Fibroblast of lung (primary cell): ENCODE data around the gene SGCD. TPM values are rescaled to one million over a fixed set of nuclear protein-coding genes. Genes with fewer than 3 reads are reported as not detected.

Experiments
- DNase-seq, 2 donors: peaks; one replicate each; pipeline versions ENCODE4 v3.0.0 to v3.0.0-alpha.2; 2010; ENCODE audit warnings: low read depth in 2 of 2
- H2AFZ ChIP-seq: 2 replicates; pipeline ENCODE4 v1.5.1; 2012; ENCODE audit warnings: low read length, control low read depth, inconsistent platforms
- H3K27ac ChIP-seq: 2 replicates; pipeline ENCODE4 v1.5.1; 2011; ENCODE audit warnings: low read length, control low read depth; ENCODE audit not compliant: insufficient read depth
- H3K27me3 ChIP-seq: 2 replicates; pipeline ENCODE4 v1.5.1; 2011; ENCODE audit warnings: mild to moderate bottlenecking, low read length; ENCODE audit not compliant: control insufficient read depth, insufficient read depth
- H3K36me3 ChIP-seq: 2 replicates; pipeline ENCODE4 v1.5.1; 2011; ENCODE audit warnings: low read length; ENCODE audit not compliant: control insufficient read depth, insufficient read depth
- H3K4me1 ChIP-seq: 2 replicates; pipeline ENCODE4 v1.5.1; 2011; ENCODE audit warnings: low read length; ENCODE audit not compliant: control insufficient read depth, insufficient read depth; ENCODE audit errors: extremely low read depth
- H3K4me2 ChIP-seq: 2 replicates; pipeline ENCODE4 v1.5.1; 2011; ENCODE audit warnings: low read length, control low read depth; ENCODE audit not compliant: insufficient read depth; ENCODE audit errors: extremely low read depth
- H3K4me3 ChIP-seq, 4 experiments: fragments of 200-600 bp in 1 of 4; sonication (generic) in 1 of 4; replicated peaks in 1 of 4; 2 replicates each; pipeline ENCODE4 v1.5.1; 2011 to 2016; ENCODE audit warnings: low read length in 4 of 4, low read depth in 3 of 4, mild to moderate bottlenecking in 3 of 4, control low read depth in 2 of 4, inconsistent platforms in 1 of 4, mixed read lengths in 1 of 4; ENCODE audit not compliant: insufficient read depth in 1 of 4; ENCODE audit errors: control extremely low read depth in 1 of 4
- H3K79me2 ChIP-seq: 2 replicates; pipeline ENCODE4 v1.5.1; 2012; ENCODE audit warnings: mild to moderate bottlenecking, low read length, inconsistent platforms; ENCODE audit not compliant: control insufficient read depth, insufficient read depth
- H3K9ac ChIP-seq: 2 replicates; pipeline ENCODE4 v1.5.1; 2011; ENCODE audit warnings: mild to moderate bottlenecking, low read length, control low read depth; ENCODE audit not compliant: insufficient read depth
- H3K9me3 ChIP-seq: 2 replicates; pipeline ENCODE4 v1.5.1; 2012; ENCODE audit warnings: low read depth, low read length; ENCODE audit not compliant: control insufficient read depth, insufficient read depth
- H4K20me1 ChIP-seq: 2 replicates; pipeline ENCODE4 v1.5.1; 2011; ENCODE audit warnings: low read length; ENCODE audit not compliant: control insufficient read depth, insufficient read depth; ENCODE audit errors: extremely low read depth
- CTCF ChIP-seq, 2 donors: IDR thresholded peaks in 1 of 2; conservative IDR thresholded peaks in 1 of 2; 1 replicate in 1 of 2; 2 replicates in 1 of 2; pipeline ENCODE4 v1.5.1; 2011 to 2012; ENCODE audit warnings: low read length in 2 of 2, control low read depth in 1 of 2, inconsistent platforms in 1 of 2, low read depth in 1 of 2, mild to moderate bottlenecking in 1 of 2
- EZH2 ChIP-seq: IDR thresholded peaks from 2 replicates; pipeline ENCODE4 v1.5.1; 2012; ENCODE audit warnings: low read length, control low read depth, mild to moderate bottlenecking; ENCODE audit errors: missing control alignments
- polyA plus RNA-seq, 2 donors: library from polyadenylated mRNA; depleted of rRNA in 1 of 2; stranded (reverse) in 1 of 2; unstranded in 1 of 2; fragments of >200 nt; gene quantifications; 2 replicates each; pipeline ENCODE4 v1.2.1, GENCODE V29; 2011 to 2012; ENCODE audit warnings: missing spikeins in 1 of 2
- total RNA-seq: library from RNA; depleted of rRNA; stranded (reverse); fragments of >200 nt; gene quantifications from 2 replicates; pipeline ENCODE4 v1.2.1, GENCODE V29; 2014

SGCD gene
- total and polyA plus RNA-seq, 2 donors (not counting 1 experiment from before 2014, with no cell fraction given): 13.3 to 67.5 TPM

GRCh38 chr5:156322666-156323065 is 4.3 kb upstream of the SGCD start:
- DNase-seq: no peak

DNA sequence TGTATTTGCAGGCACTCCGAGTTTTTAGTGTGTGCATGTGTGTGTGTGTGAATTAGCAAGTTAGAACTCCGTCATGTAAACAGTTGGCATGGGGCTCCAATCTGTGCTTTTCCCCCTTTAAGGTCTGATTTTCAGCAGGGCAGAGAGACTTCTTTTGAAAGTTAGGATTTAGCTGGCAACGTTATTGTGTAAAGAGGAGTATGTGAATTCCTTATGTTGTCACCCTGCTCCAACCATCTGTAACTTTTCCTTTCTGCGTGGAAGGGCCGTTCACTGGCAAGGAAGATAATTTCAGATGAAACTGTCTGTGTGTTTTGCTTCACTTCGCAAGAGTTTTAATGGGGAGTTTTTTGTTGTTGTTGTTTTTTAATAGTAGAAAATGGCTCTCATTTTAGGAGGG is 332 bp downstream of the SGCD start:
- H3K27me3 ChIP-seq: no peaks in the 10 kb centered on the region
- H3K9ac ChIP-seq: no peak overlapping the region
- peak overlapping the region; percentile 38 for H3K27ac ChIP-seq
- H3K79me2 ChIP-seq: no peaks in the 10 kb centered on the region
- peak overlapping the region; percentile 79 for H3K4me2 ChIP-seq
- H3K36me3 ChIP-seq: no peaks in the 10 kb centered on the region
- H3K9me3 ChIP-seq: no peaks in the 10 kb centered on the region
- H4K20me1 ChIP-seq: no peaks in the 10 kb centered on the region
- no peak for DNase-seq
- peak overlapping the region; percentile 38 to 87 (median 56) for H3K4me3 ChIP-seq
- H3K4me1 ChIP-seq: no peaks in the 10 kb centered on the region
- TF ChIP-seq EZH2 (no peak), CTCF (conservative IDR thresholded peaks at IDR 0.05 in 1 of 2, IDR thresholded peaks at IDR 0.05 in 1 of 2; ENCODE audit: low read depth in 1 of 2, low read length in 2 of 2) (no peak)
- peak overlapping the region; percentile 88 for H2AFZ ChIP-seq

More at GRCh38 chr5:156322666-156323065, 4.3 kb upstream of the SGCD start:
- Histone ChIP-seq H3K4me2 (no peak overlapping the region), H2AFZ (no peak overlapping the region), H3K79me2 (no peaks in the 10 kb centered on the region), H3K27ac (no peak overlapping the region), H3K27me3 (no peaks in the 10 kb centered on the region), H3K9me3 (no peaks in the 10 kb centered on the region), H3K4me1 (no peaks in the 10 kb centered on the region), H3K4me3 (no peak overlapping the region), H3K9ac (no peak overlapping the region), H4K20me1 (no peaks in the 10 kb centered on the region), H3K36me3 (no peaks in the 10 kb centered on the region)
- TF ChIP-seq EZH2: no peak
- no peak for TF ChIP-seq CTCF (conservative IDR thresholded peaks at IDR 0.05 in 1 of 2, IDR thresholded peaks at IDR 0.05 in 1 of 2; ENCODE audit: low read depth in 1 of 2, low read length in 2 of 2)

DNA sequence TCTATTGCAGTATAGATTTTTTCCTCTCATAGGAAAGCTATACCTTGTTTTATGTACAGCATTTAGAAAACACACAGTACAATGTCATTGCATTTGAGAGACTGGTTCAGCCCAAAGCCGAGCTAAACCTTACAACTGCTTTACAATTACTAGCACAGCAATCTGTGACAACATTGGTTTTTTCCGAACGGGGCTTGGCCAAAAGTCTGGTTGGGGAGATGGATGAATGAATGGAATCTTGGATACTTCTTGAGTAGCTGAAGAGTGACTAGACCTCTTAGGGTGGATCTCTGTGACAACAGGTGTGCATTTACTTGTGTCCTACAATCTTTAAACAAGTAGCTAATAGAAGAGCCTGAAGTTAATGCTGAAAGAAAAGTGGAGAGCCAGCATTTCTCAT is 1.2 kb downstream of the SGCD start:
- no peak for TF ChIP-seq EZH2
- TF ChIP-seq CTCF (conservative IDR thresholded peaks at IDR 0.05 in 1 of 2, IDR thresholded peaks at IDR 0.05 in 1 of 2; ENCODE audit: low read depth in 1 of 2, low read length in 2 of 2): no peak
- peak; percentile 4 to 9 for DNase-seq
- no peaks in the 10 kb centered on the region for H3K9me3 ChIP-seq
- H3K27me3 ChIP-seq: no peaks in the 10 kb centered on the region
- H3K4me2 ChIP-seq: peak overlapping the region; percentile 75
- H4K20me1 ChIP-seq: no peaks in the 10 kb centered on the region
- H3K4me1 ChIP-seq: no peaks in the 10 kb centered on the region
- peak overlapping the region; percentile 28 to 87 (median 50) for H3K4me3 ChIP-seq
- H3K79me2 ChIP-seq: no peaks in the 10 kb centered on the region
- no peaks in the 10 kb centered on the region for H3K36me3 ChIP-seq
- H2AFZ ChIP-seq: no peak overlapping the region
- no peak overlapping the region for H3K9ac ChIP-seq
- H3K27ac ChIP-seq: no peak overlapping the region
